Renal cortical epithelial cell (primary cell): ENCODE measurements around the gene UQCRHL. TPM values are rescaled to one million over a fixed set of nuclear protein-coding genes. Genes with fewer than 3 reads are reported as not detected.
"Not testable (repeated sequence)": the region's sequence is repeated elsewhere in the genome, so short reads cannot be mapped to it uniquely, and the experiment has no call there.

Experiments used
- DNase-seq: peaks from one replicate; pipeline ENCODE4 v3.0.0-alpha.2; 2011; ENCODE audit warnings: low read depth
- total RNA-seq: library from RNA; depleted of rRNA; stranded (reverse); fragments of >200 nt; gene quantifications from 2 replicates; pipeline ENCODE4 v1.2.3, GENCODE V29; 2014

UQCRHL gene
- total RNA-seq, 1 donor from 2014 or later, result 1.5 TPM

DNA sequence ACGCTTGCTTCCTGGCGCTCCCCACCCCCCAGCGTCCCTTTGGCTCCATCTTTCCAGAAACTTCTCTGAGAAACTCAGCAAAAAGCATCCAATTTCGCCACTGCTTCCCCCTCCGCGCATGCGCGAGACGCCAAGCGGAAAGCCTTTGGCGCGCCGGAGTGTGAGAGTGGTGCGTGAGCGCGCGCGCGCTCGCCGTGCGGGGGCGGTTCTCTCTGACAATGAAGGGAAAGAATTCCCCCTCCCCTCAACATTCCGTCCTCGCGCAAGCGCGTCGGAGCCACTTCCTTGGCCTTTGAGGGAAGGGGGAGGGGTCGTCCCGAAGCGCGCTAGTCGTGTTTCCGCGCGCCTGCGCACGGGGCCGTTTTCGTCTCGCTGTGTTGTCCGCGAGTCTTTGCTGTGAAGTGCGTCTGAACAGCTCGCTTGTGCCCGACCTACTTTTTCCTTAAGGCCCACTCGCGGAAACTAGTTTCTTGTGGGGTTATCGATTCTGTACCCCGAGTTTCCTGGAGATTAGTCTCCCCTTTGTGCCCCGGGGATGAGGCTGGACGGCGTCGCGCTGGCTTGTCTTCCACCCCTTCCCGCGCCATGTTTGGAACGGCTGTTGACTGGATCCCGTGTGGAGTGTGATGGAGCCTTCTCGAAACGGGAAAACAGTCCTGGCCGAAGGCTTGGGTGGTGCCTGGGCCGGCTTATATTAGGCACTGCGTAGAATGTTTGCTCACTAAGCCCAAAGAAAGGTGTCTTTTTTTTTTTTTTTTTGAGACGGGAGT, 28.5 kb upstream of the UQCRHL start:
- peak; percentile 99 for DNase-seq

- no peak for DNase-seq
Measured at GRCh38 chr1:15835205-15835740, 27.8 kb upstream of the UQCRHL start.

DNA sequence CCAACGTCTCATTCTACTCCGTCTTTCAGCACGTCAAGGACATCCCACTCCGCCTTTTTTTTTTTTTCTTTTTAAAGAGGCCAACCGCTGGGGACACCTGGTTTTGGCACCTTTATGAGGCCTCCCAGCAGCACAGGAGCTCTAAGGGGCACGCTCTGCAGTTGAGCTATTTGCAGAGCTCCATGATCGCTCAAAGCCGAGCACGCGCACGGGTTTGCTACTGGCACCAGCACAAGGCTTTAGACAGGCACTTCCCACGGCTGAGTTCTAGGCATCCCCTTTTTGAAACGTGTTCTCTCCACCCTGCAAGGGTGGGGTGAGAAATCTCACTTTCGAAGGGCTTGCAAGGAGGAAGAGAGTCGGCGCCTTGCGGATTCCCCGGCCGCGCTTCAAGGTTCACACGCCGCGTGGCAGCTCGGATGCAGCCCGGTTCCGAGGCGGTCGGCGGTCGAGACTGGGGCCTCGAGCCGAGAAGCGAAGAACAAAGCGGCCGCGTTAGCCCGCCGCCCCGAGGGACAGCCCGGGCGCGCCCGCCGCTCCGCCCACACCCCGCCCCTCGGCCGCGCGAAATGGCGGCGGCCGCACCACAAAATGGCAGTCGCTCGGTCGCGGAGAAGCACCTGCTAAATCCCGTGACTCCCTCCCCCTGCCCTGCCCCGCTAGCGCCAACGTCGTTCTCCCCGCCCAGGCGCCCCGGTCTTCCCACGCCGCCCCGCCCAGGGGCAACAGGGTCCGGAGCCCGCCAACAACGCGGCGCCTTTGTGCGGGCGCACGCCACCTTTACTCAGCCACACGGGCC, 27.2 kb upstream of the UQCRHL start:
- peak; percentile 92 for DNase-seq

GRCh38 chr1:15833842-15834405, 26.5 kb upstream of the UQCRHL start:
- DNase-seq, result no peak

- DNase-seq, result no peak
Measured at GRCh38 chr1:15833069-15833679, 25.7 kb upstream of the UQCRHL start.

GRCh38 chr1:15830258-15830657, 22.8 kb upstream of the UQCRHL start:
- DNase-seq, result no peak

DNA sequence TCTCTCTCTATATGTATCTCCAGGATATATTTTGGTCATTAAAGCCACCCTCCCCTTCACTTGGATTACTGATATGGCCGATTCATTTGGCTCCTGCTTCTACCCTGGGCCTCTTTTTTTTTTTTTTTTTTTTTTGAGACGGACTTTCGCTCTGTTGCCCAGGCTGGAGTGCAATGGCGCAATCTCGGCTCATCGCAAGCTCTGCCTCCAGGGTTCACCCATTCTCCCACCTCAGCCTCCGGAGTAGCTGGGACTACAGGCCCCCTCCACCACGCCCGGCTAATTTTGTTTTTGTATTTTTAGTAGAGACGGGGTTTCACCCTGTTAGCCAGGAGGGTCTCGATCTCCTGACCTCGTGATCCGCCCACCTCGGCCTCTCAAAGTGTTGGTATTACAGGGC, 21.5 kb upstream of the UQCRHL start:
- DNase-seq, result not testable (repeated sequence)

- not testable (repeated sequence) for DNase-seq
Measured at GRCh38 chr1:15827567-15827966, 20.1 kb upstream of the UQCRHL start.

- DNase-seq, result no peak
Measured at GRCh38 chr1:15826810-15827507, 19.5 kb upstream of the UQCRHL start.

GRCh38 chr1:15825800-15826199, 18.4 kb upstream of the UQCRHL start:
- DNase-seq, result no peak

DNA sequence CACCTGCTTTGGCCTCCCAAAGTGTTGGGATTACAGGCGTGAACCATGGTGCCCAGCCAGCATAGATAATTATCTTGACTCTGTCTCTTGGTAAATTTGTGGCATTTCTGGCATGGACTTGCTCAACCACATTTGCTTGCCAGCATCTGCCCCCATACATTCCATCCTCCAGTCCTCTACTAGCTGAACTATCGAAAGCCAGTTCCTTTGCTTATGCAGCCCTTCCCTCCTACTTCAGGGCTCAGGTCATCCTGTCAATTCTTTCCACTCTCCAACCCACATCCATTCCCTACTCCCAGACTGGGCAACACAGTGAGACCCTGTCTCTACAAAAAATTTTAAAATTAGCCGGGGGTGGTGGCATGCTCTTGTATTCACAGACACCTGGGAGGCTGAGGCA, 13.0 kb upstream of the UQCRHL start:
- peak; percentile 51 for DNase-seq

DNA sequence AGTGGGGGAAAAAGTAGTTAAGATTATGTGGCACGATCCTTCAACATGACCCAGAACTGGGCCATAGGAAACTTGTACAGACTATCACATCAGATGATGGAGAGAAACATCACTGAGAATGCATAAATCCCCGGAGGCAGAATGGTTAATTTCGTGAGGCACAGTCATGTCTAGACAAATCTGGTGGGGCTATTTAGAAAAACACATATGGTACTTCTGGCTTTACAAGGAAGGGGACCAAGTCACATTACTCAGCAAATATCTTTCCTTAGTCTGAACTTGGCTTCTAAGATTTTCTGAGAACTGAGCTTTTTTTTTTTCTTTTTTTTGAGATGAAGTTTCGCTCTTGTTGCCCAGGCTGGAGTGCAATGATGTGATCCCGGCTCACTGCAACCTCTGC, 9.2 kb upstream of the UQCRHL start:
- no peak for DNase-seq

DNA sequence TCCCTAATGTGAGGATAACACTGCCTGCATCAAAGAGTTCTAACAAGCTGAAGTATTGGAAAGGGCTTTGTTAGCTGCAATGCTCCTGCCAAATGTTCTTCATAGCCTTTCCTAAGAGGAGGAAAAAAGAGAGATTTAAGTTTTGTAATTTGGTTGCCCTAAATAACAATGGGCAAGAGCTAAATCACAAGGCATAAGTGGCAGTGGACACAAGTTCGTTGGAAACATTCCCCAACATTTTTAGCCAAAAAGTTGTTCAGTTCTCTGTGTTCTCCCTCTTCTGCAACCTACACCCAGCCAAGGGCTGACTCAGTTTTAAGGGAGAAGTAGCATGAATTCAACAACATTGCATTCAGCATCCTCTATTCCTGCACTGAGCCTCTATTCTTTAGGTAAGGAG, 2.6 kb upstream of the UQCRHL start:
- DNase-seq, result no peak

DNA sequence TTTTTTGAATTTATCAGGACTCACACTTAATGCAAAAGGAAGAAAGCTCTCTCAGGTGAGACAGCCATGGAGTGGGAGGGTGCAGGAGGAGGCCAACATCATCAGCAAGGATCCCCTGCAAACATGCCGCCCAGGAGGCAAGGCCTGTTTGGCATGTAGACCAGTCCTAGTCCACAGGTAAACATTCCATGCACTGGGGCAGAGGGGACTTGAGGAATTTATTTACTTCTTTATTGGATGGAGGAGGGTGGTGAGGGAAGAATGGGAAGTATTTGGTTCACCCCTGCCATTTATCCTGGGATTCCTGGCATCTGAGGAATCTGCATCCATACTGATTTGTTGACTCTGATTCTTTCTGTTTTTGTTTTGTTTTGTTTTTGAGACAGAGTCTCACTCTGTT, 1.5 kb upstream of the UQCRHL start:
- DNase-seq, result no peak

DNA sequence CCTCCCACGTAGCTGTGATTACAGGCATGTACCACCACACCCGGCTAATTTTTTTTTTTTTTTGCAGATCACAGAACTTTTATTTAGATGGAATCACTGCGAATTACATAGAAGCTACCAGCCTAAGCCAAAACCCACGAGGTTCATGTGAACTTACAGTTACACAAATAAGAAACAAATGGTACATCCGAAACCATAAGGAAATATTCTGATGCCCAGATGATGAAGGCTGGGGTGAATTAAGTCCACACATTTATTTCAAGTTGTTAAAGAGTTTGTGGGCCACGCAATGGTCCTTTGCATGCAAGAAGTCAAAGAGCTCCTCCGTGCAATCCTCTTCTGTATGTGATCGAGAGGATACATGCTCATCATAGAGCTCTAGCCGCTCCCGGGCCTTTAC, 328 bp downstream of the UQCRHL start:
- no peak for DNase-seq

GRCh38 chr1:15804060-15804459, 3.4 kb downstream of the UQCRHL start:
- DNase-seq, result no peak

DNA sequence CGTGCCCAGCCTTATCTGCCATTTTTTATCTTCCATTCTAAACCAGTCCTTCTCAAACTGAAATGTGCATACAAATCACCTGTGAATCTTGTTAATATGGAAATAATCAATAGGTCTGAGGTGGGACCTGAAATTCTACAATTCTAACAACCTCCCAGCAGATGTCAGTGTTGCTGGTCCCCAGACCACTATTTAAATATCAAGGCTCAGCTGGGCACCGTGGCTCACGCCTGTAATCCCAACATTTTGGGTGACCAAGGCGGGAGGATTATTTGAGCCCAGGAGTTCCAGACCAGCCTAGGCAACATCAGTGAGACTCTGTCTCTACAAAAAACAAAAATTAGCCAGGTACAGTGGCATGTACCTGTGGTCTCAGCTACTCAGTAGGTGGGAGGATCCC, 4.1 kb downstream of the UQCRHL start:
- peak; percentile 51 for DNase-seq

DNA sequence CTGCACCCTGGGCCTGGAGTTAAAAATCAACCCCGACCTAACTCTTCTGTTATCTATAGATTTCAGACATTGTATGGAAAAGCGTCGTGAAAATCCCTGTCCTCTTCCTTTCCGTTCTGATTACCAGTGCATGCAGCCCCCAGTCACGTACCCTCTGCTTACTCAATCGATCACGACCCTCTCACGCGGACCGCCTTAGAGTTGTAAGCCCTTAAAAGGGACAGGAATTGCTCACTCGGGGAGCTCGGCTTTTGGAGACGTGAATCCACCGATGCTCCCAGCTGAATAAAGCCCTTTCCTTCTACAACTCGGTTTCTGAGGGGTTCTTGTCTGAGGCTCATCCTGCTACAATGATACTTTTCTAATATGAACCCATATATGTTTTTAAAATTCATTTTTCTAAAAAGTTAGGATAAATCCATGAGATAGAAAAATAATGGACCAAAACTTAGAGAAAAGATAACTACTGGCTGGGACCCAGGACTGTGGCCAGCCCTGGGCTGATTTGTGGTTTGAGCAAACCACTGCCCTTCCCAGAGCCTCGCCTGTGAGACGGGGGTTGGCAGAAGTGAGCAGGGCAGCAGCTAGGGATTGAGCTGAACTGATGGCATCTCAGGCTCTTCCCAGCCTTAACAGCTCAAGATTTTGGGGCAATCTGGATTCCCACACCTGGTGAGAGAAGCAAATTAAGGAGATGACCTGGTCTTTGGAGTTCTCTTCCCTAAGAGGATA, 5.0 kb downstream of the UQCRHL start:
- peak; percentile 31 for DNase-seq

- peak; percentile 94 for DNase-seq
Measured at GRCh38 chr1:15799928-15800835, 7.3 kb downstream of the UQCRHL start.
